ENCODE measurements around the gene AGGF1.
"Not testable (repeated sequence)": the region's sequence is repeated elsewhere in the genome, so short reads cannot be mapped to it uniquely, and the experiment has no call there.

Gene AGGF1, protein sequence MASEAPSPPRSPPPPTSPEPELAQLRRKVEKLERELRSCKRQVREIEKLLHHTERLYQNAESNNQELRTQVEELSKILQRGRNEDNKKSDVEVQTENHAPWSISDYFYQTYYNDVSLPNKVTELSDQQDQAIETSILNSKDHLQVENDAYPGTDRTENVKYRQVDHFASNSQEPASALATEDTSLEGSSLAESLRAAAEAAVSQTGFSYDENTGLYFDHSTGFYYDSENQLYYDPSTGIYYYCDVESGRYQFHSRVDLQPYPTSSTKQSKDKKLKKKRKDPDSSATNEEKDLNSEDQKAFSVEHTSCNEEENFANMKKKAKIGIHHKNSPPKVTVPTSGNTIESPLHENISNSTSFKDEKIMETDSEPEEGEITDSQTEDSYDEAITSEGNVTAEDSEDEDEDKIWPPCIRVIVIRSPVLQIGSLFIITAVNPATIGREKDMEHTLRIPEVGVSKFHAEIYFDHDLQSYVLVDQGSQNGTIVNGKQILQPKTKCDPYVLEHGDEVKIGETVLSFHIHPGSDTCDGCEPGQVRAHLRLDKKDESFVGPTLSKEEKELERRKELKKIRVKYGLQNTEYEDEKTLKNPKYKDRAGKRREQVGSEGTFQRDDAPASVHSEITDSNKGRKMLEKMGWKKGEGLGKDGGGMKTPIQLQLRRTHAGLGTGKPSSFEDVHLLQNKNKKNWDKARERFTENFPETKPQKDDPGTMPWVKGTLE

GRCh38 chr5:77030097-77031071 is at the start of gene AGGF1:
AGGF1 (plus strand) TSS chr5:77030404; CDS start chr5:77030767, 363 bp downstream.
- peak; percentile 87 for DNase-seq

- DNase-seq, result no peak
Measured at GRCh38 chr5:76980518-76981144, 49.6 kb upstream of the AGGF1 start.

- no peak for DNase-seq
Measured at GRCh38 chr5:76982450-76982849, 47.8 kb upstream of the AGGF1 start.

GRCh38 chr5:76983468-76983867 is 46.7 kb upstream of the AGGF1 start:
- DNase-seq, result no peak

DNA sequence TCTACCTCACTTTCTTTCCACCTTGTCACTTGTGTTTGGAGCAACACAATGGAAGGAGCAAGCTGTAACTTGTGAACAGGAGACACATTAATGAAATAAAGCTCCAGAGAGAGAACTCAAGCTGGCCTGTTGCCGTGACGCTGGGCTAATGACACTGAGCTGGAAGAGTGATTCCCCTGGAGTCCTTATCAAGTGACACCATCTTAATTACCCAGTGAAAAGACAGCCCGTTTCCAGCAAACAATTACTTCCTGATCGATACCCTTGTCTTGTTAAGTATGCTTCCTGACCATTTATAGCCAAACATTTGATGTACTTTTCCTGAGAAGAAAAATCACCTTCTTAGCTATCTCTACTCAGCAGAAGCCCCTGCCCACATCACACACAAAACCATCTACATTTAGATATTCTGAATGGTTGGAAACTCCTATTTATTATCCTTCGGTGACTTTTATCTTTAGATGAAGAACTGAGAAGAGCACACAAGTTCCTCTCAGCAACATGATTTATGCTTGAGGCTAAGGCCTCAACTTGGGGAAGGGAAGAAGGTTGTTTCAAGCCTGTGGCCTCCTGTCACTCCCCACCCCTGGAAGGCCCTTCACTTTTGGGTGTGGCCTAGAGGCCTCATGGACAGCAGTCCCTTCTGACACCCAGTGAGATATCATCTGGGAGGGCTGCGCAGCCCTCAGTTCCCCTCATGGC is 43.2 kb upstream of the AGGF1 start:
- DNase-seq, result no peak

- no peak for DNase-seq
Measured at GRCh38 chr5:76990899-76991459, 39.2 kb upstream of the AGGF1 start.

DNA sequence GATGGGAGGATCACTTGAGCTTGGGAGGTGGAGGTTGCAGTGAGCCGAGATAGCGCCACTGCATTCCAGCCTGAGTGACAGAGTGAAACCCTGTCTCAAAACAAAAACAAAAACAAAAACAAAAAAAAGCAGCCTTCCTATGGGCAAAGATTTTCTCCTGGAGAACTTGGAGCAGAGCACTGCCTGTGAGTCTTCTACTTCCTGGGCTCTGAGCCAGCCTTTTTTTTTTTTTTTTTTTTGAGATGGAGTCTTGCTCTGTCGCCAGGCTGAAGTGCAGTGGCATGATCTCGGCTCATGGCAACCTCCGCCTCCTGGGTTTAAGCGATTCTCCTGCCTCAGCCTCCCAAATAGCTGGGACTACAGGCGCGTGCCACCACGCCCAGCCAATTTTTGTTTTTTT is 36.8 kb upstream of the AGGF1 start:
- DNase-seq, result not testable (repeated sequence)

- DNase-seq, result no peak
Measured at GRCh38 chr5:76994337-76994736, 35.9 kb upstream of the AGGF1 start.

- DNase-seq, result not testable (repeated sequence)
Measured at GRCh38 chr5:76998251-76998650, 32.0 kb upstream of the AGGF1 start.

DNA sequence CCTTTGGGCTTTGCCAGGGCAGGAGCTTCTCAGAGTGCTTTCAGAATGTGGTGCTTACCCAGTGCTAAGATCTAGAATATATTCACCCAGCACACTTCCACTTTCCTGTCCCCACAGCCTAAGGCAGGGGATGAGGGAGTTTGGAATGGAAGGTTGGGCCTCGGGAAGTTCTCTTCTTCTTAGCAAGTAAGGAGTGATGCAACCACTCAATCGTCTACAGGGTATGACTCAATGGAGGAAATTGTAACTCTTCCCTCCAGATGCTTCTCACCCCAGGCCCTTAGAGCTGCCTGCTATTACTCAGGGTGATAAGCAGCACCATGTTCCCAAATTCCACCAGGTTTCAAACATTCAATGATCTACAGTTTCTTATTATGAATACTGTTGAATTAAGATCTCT is 30.8 kb upstream of the AGGF1 start:
- no peak for DNase-seq

DNA sequence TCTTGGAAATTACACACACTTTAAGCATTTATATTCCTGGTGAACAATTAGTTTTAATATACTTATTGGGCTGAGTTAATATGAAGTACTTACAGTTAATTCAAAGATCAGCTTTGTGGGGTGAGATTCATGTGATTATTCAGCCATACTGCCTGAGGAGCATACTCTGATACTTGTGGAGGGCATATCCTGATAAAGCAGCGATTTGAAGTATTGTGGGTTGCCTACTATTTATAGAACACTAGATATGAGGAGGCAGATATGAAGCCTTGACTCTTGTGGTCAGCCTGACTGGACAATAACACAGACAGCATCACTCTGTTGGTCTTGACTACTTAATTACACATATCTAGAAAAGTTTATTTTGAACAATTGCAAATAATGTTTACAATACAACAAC is 27.0 kb upstream of the AGGF1 start:
- DNase-seq, result no peak

DNA sequence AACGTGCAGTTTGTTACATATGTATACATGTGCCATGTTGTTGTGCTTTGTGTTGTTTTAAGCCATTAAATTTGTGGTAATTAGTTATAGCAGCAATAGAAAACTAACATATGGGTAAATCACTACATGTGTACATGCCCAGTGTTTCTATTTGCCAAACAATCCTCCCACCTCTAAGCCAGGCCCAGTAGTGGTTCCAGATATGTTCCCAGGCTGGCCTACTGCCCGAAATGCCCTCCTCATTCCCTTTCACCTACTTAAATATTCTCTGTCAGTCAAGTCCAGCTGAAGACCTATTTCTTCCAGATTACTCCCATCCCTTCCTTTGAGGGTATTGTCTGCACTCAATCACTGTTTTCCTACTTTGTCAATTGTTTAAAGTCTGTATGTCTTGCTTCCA is 24.1 kb upstream of the AGGF1 start:
- DNase-seq, result no peak

GRCh38 chr5:77008413-77008812 is 21.8 kb upstream of the AGGF1 start:
- DNase-seq, result no peak

DNA sequence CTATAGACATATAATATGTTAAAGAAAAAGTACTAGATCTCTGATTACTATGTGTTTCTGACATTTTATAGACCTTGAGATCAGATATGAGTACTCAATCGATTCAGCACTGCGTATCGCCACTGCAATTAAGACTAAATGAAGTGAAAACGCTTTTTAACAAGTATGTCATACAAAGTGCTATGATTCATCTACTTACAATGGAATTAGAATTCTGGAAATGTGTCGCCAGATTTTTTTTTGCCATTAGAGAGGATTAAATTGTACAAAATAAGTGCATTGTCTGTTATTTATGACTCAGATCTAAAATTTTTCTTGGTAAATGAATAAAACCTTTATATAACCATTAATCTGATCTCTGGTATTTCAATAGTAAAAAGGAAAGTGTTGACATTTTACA is 20.0 kb upstream of the AGGF1 start:
- DNase-seq, result no peak

DNA sequence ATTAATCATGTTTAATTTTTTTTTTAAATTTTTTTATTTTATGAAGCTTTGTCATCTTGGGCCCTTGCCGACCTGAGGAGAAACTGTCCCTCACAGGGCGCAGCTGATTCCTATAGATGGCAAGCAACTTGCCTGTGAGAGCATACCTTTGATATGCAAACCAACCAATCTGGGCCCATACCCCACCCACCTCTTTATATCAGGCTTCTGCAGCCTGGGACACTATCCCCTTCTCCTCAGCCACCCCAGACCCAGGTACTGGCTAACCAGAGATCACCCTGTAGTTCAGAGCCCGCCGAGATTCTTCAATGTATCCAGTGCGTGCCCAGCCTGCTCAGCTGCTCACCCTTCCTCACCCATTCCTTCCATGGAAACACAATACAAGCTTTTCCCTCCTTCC is 18.7 kb upstream of the AGGF1 start:
- DNase-seq, result no peak

- no peak for DNase-seq
Measured at GRCh38 chr5:77012601-77013000, 17.6 kb upstream of the AGGF1 start.

DNA sequence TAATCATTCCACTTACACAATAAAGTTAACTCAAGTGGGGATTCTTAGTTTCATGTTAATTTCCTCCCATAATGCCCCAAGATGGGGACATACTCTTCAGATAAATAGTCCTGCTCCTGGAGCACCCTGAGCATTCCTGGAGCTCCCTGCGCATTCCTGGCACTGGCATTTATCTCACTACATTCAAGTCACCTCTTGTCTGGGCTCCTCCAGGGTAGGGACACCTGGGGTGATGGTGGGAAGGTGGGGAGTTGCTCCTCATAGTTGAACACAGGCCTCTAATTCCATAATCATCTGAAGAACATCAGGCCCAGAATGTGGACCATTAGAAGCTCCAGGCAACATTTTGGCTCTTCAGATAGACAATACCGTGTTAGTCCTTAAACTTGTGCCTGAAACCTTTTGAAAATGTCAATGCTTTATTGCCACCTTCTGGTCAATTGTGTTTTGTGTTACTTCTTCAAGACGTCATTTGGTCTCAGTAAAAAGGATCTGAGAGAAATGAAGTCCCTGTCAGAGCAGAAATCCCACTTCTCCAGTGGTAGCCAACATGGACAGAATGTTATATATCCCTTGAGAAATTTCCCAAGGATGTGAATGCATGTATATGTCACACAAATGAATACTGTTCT is 14.2 kb upstream of the AGGF1 start:
- DNase-seq, result no peak

DNA sequence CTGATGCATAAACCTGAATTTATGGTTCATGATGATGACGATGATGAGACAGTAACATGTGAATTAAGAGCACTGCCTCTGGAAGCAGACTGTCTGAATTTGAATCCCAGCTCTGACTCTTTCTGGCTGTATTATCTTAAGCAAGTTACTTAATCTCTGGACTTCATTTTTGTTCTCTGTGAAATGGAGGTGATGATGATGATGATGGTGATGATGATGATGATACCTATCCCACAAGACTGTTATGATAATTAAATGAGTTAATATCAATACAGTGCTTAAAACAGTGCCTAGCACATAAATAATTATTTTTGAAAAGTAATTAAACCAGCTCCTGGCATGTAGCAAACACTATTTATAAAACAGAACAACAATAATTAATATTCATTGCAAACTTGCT is 13.2 kb upstream of the AGGF1 start:
- DNase-seq, result no peak

GRCh38 chr5:77017668-77018067 is 12.5 kb upstream of the AGGF1 start:
- DNase-seq, result no peak

GRCh38 chr5:77022511-77023417 is 7.4 kb upstream of the AGGF1 start:
- no peak for DNase-seq

Measured in activated CD4-positive, alpha-beta T cell treated with anti-CD3 and anti-CD28 coated beads for 4 hours (primary cell).